ENCODE measurements around the gene PCSK5. TPM values are rescaled to one million over a fixed set of nuclear protein-coding genes. Genes with fewer than 3 reads are reported as not detected.
A peak's percentile ranks its signal among the peaks of the same experiment; 100 is the strongest.

The PCSK5 gene
- total RNA-seq, 2 donors from 2014 or later, result 41.2 to 63.7 TPM

GRCh38 chr9:75946766-75947165, 56.3 kb downstream of the PCSK5 start:
- Histone ChIP-seq H3K4me1 (ENCODE audit: control insufficient read depth in 1 of 2, low read depth in 2 of 2) (no peaks in the 10 kb centered on the region), H3K4me3 (no peak overlapping the region), H3K27ac (peak overlapping the region in 1 of 2 donors; percentile 7), H3K36me3 (no peaks in the 10 kb centered on the region), H3K27me3 (replicated peaks; ENCODE audit: insufficient read depth) (no peaks in the 10 kb centered on the region), H3K9me3 (no peaks in the 10 kb centered on the region)
- ATAC-seq (ENCODE audit: insufficient number of reproducible peaks, low FRiP score, low read depth) (no peak), DNase-seq (ENCODE audit: low spot score) (no peak)
- no peak for TF ChIP-seq CTCF (IDR thresholded peaks at IDR 0.05)

GRCh38 chr9:75947233-75947632, 56.8 kb downstream of the PCSK5 start:
- DNase-seq (ENCODE audit: low spot score), result no peak
- no peak for TF ChIP-seq CTCF (IDR thresholded peaks at IDR 0.05)
- H3K27ac ChIP-seq, result peak overlapping the region in 1 of 2 donors; percentile 27

GRCh38 chr9:75950998-75951397, 60.5 kb downstream of the PCSK5 start:
- Histone ChIP-seq H3K4me1 (ENCODE audit: control insufficient read depth in 1 of 2, low read depth in 2 of 2) (no peaks in the 10 kb centered on the region), H3K36me3 (no peaks in the 10 kb centered on the region), H3K27ac (no peak overlapping the region), H3K27me3 (replicated peaks; ENCODE audit: insufficient read depth) (no peaks in the 10 kb centered on the region), H3K9me3 (no peaks in the 10 kb centered on the region), H3K4me3 (no peak overlapping the region)
- ATAC-seq (ENCODE audit: insufficient number of reproducible peaks, low FRiP score, low read depth) (no peak), DNase-seq (ENCODE audit: low spot score) (no peak)
- no peak for TF ChIP-seq CTCF (IDR thresholded peaks at IDR 0.05)

More at GRCh38 chr9:75947233-75947632, 56.8 kb downstream of the PCSK5 start:
- H3K4me3 ChIP-seq, result no peak overlapping the region
- no peaks in the 10 kb centered on the region for H3K4me1 ChIP-seq (ENCODE audit: control insufficient read depth in 1 of 2, low read depth in 2 of 2)
- no peaks in the 10 kb centered on the region for H3K27me3 ChIP-seq (replicated peaks; ENCODE audit: insufficient read depth)
- no peaks in the 10 kb centered on the region for H3K9me3 ChIP-seq
- no peaks in the 10 kb centered on the region for H3K36me3 ChIP-seq
- no peak for ATAC-seq (ENCODE audit: insufficient number of reproducible peaks, low FRiP score, low read depth)

GRCh38 chr9:75953218-75953617, 62.7 kb downstream of the PCSK5 start:
- H3K36me3 ChIP-seq, result no peaks in the 10 kb centered on the region
- H3K27ac ChIP-seq, result no peak overlapping the region
- H3K4me3 ChIP-seq, result no peak overlapping the region
- H3K27me3 ChIP-seq (replicated peaks; ENCODE audit: insufficient read depth), result no peaks in the 10 kb centered on the region
- DNase-seq (ENCODE audit: low spot score) (no peak), ATAC-seq (ENCODE audit: insufficient number of reproducible peaks, low FRiP score, low read depth) (no peak)
- no peaks in the 10 kb centered on the region for H3K9me3 ChIP-seq
- no peak for TF ChIP-seq CTCF (IDR thresholded peaks at IDR 0.05)
- peaks cover 9 to 17% of the 10 kb centered on the region in 2 donors for H3K4me1 ChIP-seq (ENCODE audit: control insufficient read depth in 1 of 2, low read depth in 2 of 2)

GRCh38 chr9:75956161-75956560, 65.7 kb downstream of the PCSK5 start:
- Histone ChIP-seq H3K36me3 (no peaks in the 10 kb centered on the region), H3K4me1 (ENCODE audit: control insufficient read depth in 1 of 2, low read depth in 2 of 2) (peaks cover 9 to 17% of the 10 kb centered on the region in 2 donors), H3K4me3 (no peak overlapping the region), H3K9me3 (no peaks in the 10 kb centered on the region), H3K27me3 (replicated peaks; ENCODE audit: insufficient read depth) (no peaks in the 10 kb centered on the region), H3K27ac (no peak overlapping the region)
- ATAC-seq (ENCODE audit: insufficient number of reproducible peaks, low FRiP score, low read depth), result no peak
- DNase-seq (ENCODE audit: low spot score), result no peak
- TF ChIP-seq CTCF (IDR thresholded peaks at IDR 0.05), result no peak

All from thoracic aorta (tissue), 2 donors.